Measurements from ENCODE around the gene LARP4. TPM values are rescaled to one million over a fixed set of nuclear protein-coding genes. Genes with fewer than 3 reads are reported as not detected.
"Not testable (repeated sequence)": the region's sequence is repeated elsewhere in the genome, so short reads cannot be mapped to it uniquely, and the experiment has no call there.

Gene LARP4
- total RNA-seq, 4 donors from 2014 or later = 30.0 to 68.2 (median 56.8) TPM

DNA sequence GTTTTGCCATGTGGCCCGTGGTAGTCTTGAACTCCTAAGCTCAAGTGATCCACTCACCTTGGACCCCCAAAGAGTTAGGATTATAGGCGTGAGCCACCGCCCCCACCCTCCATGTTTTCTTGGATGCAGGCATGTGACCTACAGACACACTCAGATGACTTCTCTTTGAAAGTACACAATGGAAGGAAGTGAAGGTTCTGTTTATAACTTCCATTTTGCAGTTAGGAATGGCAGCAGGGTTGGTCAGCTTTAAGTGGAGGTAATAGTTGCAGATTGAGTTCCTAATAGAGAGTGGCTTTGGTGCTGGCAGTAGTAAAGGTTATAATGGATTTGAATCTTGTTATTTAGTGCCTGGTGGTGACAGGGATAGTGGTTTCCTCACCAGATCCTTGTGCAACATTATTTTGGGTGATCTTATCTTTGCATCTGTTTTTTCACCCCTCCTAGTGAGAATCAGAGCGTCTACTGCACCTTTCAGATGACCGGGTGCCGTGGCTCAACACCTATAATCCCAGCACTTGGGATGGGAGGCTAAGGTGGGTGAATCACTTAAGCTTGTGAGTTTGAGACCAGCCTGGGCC is 15.3 kb downstream of the LARP4 start:
- no peak overlapping the region for H3K4me3 ChIP-seq
- 91% methylated on average over 5 of the region's 6 CpGs; no CpG with 5 or more reads in 1 of the 2 donors for WGBS, 2 donors (ENCODE audit: low coverage in 1 of 2)
- H3K27me3 ChIP-seq = no peaks in the 10 kb centered on the region
- no peak for ATAC-seq
- peaks cover 0 to 58% (median 0%) of the 10 kb centered on the region in 3 donors for H3K4me1 ChIP-seq
- H3K9me3 ChIP-seq = no peaks in the 10 kb centered on the region
- H3K27ac ChIP-seq = no peak overlapping the region
- TF ChIP-seq EP300 (IDR thresholded peaks at IDR 0.05) (no peak), POLR2A (IDR thresholded peaks at IDR 0.05) (no peak), POLR2AphosphoS5 (IDR thresholded peaks at IDR 0.05) (no peak)
- TF ChIP-seq, protein P1, sequence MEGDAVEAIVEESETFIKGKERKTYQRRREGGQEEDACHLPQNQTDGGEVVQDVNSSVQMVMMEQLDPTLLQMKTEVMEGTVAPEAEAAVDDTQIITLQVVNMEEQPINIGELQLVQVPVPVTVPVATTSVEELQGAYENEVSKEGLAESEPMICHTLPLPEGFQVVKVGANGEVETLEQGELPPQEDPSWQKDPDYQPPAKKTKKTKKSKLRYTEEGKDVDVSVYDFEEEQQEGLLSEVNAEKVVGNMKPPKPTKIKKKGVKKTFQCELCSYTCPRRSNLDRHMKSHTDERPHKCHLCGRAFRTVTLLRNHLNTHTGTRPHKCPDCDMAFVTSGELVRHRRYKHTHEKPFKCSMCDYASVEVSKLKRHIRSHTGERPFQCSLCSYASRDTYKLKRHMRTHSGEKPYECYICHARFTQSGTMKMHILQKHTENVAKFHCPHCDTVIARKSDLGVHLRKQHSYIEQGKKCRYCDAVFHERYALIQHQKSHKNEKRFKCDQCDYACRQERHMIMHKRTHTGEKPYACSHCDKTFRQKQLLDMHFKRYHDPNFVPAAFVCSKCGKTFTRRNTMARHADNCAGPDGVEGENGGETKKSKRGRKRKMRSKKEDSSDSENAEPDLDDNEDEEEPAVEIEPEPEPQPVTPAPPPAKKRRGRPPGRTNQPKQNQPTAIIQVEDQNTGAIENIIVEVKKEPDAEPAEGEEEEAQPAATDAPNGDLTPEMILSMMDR (IDR thresholded peaks at IDR 0.05) = no peak
- H3K36me3 ChIP-seq = peaks cover 0 to 14% of the 10 kb centered on the region in 2 donors

DNA sequence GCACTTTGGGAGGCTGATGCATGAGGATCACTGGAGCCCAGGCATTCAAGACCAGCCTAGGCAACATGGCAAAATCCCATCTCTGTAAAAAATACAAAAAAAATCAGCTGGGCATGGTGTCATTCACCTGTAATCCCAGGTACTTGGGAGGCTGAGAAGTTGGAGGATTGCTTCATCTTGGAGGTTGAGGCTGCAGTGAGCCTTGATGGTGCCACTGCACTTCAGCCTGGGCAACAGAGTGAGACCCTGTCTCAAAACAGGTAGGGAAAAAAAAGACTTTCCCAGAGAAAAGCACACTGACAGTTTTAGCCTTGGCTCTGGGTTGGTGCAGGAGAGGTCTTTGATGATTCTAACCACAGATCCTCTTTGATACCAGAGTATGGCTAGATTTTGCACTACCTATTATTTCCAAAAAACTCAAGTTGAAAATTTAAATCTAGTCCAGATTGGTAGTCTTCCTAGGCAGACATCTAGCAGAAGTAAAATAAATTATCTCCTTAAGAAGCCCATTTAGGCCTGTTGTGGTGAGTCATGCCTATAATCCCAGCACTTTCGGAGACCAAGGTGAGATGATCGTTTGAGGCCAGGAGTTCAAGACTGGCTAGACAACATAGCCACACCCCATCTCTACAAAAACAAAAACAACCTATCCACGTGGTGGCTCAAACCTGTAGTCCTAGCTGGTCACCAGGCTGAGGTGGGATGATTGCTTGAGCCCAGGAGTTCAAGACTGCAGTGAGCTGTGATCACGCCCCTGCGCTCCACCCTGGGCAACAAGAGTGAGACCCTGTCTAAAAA is 18.6 kb downstream of the LARP4 start:
- 100% methylated on average over 1 to 2 of the region's 5 CpGs for WGBS, 2 donors (ENCODE audit: low coverage in 1 of 2)
- Histone ChIP-seq H3K27ac (no peak overlapping the region), H3K27me3 (no peaks in the 10 kb centered on the region), H3K36me3 (peaks cover 0 to 14% of the 10 kb centered on the region in 2 donors), H3K4me1 (peaks cover 0 to 29% (median 0%) of the 10 kb centered on the region in 3 donors), H3K9me3 (no peaks in the 10 kb centered on the region), H3K4me3 (no peak overlapping the region)
- no peak for ATAC-seq
- TF ChIP-seq POLR2AphosphoS5 (IDR thresholded peaks at IDR 0.05) (no peak), EP300 (IDR thresholded peaks at IDR 0.05) (no peak), POLR2A (IDR thresholded peaks at IDR 0.05) (no peak)
- TF ChIP-seq, protein P1 (IDR thresholded peaks at IDR 0.05) = no peak

DNA sequence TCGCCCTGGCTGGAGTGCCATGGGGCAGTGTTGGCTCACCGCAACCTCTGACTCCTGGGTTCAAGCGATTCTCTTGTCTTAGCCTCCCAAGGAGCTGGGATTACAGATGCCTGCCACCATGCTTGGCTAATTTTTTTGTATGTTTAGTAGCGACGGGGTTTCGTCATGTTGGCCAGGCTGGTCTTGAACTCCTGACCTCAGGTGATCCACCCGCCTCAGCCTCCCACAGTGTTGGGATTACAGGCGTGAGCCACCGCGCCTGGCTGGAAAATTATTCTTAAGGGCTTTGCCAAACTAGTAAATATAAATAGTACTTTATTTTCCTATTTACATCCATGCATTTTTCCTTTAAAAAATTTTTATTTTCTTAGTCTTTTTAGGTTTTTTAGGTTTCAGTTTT is 22.2 kb downstream of the LARP4 start:
- not testable (repeated sequence) for H3K27me3 ChIP-seq, H3K4me3 ChIP-seq, H3K36me3 ChIP-seq, H3K9me3 ChIP-seq, ATAC-seq, H3K27ac ChIP-seq
- WGBS, 2 donors (ENCODE audit: low coverage in 1 of 2) = 90 to 94% methylated on average over 3 to 9 of the region's 10 CpGs
- H3K4me1 ChIP-seq = peaks cover 0 to 35% (median 0%) of the 10 kb centered on the region in 3 donors

DNA sequence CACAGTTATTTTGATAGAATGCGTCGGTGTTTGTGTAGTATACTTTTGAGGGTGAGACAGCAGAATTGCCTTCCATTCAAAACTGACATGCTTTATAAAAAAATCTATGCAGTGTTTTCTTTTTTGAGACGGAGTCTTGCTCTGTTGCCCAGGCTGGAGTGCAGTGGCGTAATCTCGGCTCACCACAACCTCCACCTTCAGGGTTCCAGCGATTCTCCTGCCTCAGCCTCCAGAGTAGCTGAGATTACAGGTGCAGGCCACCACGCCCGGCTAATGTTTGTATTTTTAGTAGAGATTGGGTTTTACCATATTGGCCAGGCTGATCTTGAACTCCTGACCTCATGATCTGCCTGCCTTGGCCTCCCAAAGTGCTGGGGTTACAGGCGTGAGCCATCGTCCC is 22.7 kb downstream of the LARP4 start:
- Histone ChIP-seq H3K36me3 (peaks cover 0 to 11% of the 10 kb centered on the region in 2 donors), H3K4me1 (peaks cover 0 to 30% (median 0%) of the 10 kb centered on the region in 3 donors)
- H3K4me3 ChIP-seq, ATAC-seq, H3K9me3 ChIP-seq, H3K27me3 ChIP-seq, H3K27ac ChIP-seq: not testable (repeated sequence)
- WGBS, 2 donors (ENCODE audit: low coverage in 1 of 2) = 96 to 100% methylated on average over 8 to 10 of the region's 10 CpGs

DNA sequence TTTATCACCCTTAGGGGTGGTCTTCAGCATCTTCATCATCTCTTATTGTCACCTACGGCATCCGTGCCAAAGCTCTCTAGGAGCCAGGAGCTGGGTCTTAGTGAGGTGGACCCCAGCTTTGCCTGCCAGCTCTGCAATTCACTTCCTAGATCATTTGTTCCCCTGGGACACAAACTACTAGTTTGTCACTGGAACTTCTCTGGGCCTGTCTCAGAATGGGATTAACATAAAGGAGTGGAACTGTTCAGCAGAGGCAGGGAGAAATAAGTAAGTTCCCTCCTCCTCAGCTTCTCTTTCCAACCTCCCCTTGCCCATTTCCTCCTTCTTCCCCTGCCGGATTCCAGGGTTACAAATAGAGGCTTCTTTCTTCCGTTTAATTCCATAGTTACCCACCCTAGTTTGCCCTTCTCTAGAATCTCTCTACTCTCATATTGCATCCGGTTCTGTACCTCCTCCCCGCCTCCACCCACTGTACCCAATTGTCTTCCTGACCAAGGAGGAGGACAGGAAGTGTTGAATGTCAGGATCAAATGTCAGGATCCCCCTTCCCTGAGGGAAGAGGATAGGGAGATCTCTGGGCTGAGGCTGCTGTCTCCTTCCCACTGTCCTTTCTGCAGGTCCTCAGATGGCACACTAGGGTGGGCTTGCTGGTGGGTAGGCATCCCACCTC is 25.0 kb downstream of the LARP4 start:
- 52 to 68% methylated on average over 4 to 6 of the region's 6 CpGs for WGBS, 2 donors (ENCODE audit: low coverage in 1 of 2)
- Histone ChIP-seq H3K36me3 (peaks cover 0 to 34% of the 10 kb centered on the region in 2 donors), H3K9me3 (no peaks in the 10 kb centered on the region), H3K27me3 (no peaks in the 10 kb centered on the region), H3K4me1 (peaks cover 0 to 21% (median 0%) of the 10 kb centered on the region in 3 donors), H3K4me3 (no peak overlapping the region), H3K27ac (no peak overlapping the region)
- TF ChIP-seq, protein P1 (IDR thresholded peaks at IDR 0.05) = no peak
- TF ChIP-seq POLR2AphosphoS5 (IDR thresholded peaks at IDR 0.05) (no peak), POLR2A (IDR thresholded peaks at IDR 0.05) (no peak), EP300 (IDR thresholded peaks at IDR 0.05) (no peak)
- ATAC-seq = no peak

DNA sequence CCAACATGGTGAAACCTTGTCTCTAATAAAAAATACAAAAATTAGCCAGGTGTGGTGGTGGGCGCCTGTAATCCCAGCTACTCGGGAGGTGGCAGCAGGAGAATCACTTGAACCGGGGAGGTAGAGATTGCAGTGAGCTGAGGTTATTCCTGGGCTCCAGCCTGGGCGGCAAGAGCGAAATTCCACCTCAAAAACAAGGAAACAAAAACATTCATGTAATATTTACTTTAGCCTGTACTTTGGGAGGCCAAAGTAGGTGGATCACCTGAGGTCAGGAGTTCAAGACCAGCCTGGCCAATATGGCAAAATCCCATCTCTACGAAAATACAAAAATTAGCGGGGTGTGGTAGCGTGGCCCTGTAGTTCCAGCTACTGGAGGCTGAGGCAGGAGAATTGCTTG is 31.0 kb downstream of the LARP4 start:
- H3K9me3 ChIP-seq, H3K4me1 ChIP-seq, H3K27ac ChIP-seq, H3K4me3 ChIP-seq, H3K27me3 ChIP-seq, ATAC-seq: not testable (repeated sequence)
- peaks cover 6 to 93% of the 10 kb centered on the region in 2 donors for H3K36me3 ChIP-seq
- WGBS, 2 donors (ENCODE audit: low coverage in 1 of 2) = 77 to 85% methylated on average over 4 to 8 of the region's 8 CpGs

Data from gastroesophageal sphincter (tissue), 4 donors.